ENCODE data around the gene NOP16.
A peak's percentile ranks its signal among the peaks of the same experiment; 100 is the strongest.
"Not testable (repeated sequence)": the region's sequence is repeated elsewhere in the genome, so short reads cannot be mapped to it uniquely, and the experiment has no call there.

NOP16 gene

DNA sequence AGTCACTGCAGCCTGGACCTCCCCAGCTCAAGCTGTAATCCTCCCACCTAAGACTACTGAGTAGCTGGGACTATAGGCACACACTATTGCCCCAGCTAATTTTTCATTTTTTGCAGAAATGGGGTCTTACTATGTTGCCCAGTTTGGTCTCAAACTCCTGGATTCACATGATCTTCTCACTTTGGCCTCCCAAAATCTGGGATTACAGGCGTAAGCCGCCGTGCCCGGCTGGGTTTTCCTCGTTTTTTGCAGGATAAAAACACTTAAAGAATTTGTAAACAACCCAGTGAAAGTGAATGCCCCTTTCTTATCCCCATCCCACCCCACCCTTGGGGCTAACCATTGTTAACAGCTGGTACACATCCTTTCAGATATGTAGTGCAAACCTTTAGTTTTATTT lies 20.2 kb upstream of the NOP16 start:
- DNase-seq: no peak

GRCh38 chr5:176408252-176408573 lies 19.8 kb upstream of the NOP16 start:
- not testable (repeated sequence) for DNase-seq

DNA sequence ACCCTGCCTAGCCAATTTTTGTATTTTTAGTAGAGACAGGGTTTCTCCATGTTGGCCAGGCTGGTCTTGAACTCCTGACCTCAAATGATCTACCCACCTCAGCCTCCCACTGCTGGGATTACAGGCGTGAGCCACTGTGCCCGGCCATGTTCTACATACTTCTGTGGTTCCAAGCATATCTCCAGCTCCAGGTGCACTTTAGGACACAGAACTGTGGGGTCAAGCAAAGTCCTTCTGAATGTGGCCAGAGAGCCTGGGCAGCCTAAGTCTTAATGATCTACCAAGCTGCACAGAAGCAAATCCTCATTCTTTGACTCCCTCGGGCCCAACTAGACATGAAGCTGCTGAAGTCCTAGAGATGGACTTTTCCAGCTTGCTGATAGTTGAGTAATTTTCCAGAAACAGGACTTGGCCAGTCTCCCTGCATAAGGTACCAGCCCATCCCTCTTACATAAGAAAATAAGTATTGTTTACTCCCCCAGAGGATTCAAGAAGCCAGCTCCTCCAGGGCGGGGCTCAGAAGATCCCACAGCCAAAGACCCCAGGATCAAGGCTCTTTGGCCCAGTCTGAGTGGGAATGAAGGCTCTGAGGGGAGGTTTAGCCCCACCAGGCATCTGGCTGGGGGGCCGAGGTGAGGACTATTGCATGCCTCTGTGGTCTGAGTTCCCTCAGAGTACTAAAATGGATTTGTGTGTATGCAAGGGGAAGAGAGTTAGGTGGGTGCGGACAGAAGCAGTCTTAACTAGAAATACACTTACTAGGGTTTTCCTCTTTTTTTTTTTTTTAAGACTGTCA lies 19.3 kb upstream of the NOP16 start:
- no peak for DNase-seq

GRCh38 chr5:176406436-176407052 lies 18.1 kb upstream of the NOP16 start:
- DNase-seq: no peak

- no peak for DNase-seq
Measured at GRCh38 chr5:176405656-176406435, 17.4 kb upstream of the NOP16 start.

- DNase-seq: no peak
Measured at GRCh38 chr5:176401281-176402205, 13.1 kb upstream of the NOP16 start.

DNA sequence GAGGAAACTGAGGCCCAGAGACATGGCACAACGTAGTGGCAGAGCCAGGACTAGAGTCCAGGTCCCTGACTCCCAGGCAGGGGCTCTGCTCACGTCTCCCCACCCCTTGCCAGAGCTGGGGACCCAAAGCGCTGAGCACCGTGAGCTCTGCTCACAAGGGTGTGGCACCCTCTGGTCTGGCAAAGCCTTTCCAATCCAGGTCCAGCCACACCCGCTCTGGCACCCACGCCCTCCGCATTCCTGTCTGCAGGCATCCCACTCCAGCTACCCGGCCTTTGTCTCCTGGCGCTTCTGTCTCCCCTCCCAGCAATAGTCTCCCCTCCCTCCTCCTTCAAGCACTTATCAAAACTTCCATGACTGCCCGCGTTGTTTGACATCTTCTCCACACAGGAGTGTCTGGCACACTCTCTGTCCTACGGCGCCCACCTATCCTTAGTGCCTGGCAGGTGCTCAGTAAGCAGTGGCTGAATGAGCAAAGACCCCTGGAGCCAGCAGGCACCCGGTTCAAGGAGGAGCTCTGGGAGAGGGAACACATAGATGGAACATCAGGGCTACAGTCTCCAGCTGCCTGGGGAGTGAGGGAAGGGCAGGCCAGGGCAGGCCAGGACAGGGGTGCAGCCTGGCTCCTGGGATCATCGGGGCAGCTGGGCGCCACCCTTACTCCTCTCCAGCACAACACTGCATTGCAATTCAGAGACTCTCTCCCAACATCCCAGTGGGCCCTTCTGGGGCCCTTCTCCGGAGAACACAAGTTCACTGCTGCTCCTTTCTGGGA lies 12.2 kb upstream of the NOP16 start:
- DNase-seq: no peak

GRCh38 chr5:176397736-176398420 lies 9.5 kb upstream of the NOP16 start:
- DNase-seq: no peak

- DNase-seq: no peak
Measured at GRCh38 chr5:176396330-176396729, 7.9 kb upstream of the NOP16 start.

GRCh38 chr5:176394881-176395675 lies 6.7 kb upstream of the NOP16 start:
- no peak for DNase-seq

DNA sequence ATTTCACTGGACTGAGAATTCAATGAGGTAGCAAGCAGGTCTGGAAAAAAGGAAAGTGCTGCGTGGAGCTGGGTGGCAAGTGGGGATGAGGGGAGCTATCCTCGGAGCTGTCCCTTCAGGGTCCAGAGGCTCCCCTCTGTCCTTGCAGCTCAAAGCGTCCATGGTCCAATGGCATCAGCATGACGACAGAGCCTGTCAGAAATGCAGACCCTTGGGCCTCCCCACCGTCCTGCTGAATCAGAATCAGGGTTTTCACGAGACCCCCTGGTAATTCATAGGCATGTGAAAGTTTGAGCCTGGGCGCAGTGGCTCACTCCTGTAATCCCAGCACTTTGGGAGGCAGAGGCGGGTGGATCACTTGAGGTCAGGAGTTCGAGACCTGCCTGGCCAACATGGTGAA lies 5.7 kb upstream of the NOP16 start:
- DNase-seq: no peak

DNA sequence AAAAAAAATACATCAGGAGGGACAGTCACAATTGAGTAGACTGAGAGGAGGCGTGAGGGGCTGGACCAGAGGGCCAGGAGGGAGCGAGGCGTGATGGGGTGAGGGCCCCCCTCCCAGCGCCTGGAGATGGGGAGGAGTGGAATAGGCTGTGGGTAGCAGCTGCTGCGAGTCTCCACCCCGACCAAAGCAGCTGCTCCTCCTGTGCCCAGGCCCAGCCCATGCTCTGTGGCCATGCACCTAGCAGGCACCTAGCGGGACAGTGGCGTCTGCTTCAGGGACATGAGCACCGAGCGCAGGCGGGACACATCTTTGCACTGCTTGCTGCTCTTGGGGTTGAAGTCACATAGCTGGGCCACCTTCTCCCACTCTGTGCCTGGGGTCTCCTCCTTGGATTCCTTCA lies 4.1 kb upstream of the NOP16 start:
- no peak for DNase-seq

GRCh38 chr5:176391999-176392398 lies 3.6 kb upstream of the NOP16 start:
- no peak for DNase-seq

GRCh38 chr5:176391479-176391878 lies 3.1 kb upstream of the NOP16 start:
- no peak for DNase-seq

DNA sequence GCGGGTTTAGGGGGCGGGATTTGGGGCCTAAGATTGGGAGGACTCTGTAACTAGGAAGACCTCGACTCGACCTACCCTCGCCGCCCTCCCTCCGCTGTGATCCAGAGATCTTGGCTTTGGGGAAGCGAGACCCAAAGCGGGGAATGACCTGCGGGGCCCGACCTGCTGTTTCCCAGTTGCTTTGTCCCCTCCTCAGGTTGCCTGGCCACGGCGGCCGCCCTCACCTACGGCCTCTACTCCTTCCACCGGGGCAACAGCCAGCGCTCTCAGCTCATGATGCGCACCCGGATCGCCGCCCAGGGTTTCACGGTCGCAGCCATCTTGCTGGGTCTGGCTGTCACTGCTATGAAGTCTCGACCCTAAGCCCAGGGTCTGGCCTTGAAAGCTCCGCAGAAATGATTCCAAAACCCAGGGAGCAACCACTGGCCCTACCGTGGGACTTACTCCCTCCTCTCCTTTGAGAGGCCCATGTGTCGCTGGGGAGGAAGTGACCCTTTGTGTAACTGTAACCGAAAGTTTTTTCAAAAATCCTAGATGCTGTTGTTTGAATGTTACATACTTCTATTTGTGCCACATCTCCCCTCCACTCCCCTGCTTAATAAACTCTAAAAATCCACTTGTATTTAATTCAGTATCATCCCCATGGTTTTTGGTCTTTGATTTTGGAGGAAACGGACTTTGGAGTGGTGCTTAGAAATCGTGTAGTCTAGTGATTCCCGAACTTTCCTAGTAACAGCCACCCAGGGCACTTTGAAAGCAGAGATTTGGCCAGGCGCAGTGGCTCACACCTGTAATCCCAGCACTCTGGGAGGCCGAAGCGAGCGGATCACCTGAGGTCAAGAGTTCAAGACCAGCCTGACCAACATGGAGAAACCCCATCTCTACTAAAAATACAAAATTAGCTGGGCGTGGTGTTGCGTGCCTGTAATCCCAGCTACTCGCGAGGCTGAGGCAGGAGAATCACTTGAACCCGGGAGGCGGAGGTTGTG lies 1.0 kb upstream of the NOP16 start:
- peak; percentile 56 for DNase-seq

DNA sequence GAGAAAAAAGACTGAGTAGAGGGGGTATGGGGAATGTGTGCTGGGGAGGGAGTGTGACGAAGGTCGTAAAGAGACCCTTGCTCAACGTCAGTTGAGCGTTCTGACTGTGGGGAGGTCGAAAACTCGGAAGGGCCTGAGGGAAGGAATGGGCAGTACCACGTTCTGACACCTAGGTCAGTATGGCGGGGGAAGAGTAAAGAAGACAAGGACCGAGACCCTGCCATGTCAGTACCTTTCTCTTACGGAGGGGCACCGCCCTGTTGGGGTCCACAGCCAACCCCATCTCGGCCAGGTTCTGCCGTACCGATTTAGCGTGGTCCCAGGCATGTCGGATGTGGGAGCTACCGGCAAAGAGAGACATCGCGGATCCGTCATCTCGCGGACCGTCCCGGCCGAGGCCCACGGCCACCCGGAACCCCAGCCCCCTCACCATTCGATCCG lies 375 bp downstream of the NOP16 start:
- no peak for DNase-seq

- no peak for DNase-seq
Measured at GRCh38 chr5:176387384-176387925, 943 bp downstream of the NOP16 start.

DNA sequence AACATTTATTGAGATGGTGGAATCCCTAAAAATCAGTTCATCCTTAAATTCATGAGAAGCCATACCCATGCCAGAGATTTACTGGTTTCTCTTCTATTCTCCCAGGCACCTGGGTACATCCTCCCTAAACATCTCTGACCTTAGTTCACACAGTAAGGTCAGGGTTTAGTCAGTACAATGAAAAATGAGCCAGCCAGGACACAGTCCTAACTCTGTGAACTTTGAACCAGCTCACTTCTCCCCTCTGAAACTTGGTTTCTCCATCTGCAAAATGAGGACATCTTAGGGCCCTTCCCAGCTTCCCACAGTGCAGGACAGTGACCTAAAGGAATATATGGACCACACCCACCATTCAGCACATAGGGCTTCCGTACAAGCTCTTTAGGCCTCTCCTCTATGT lies 1.9 kb downstream of the NOP16 start:
- DNase-seq: no peak

GRCh38 chr5:176384991-176385390 lies 3.4 kb downstream of the NOP16 start:
- DNase-seq: no peak

Measured in activated gamma-delta T cell (primary cell).